Spleen (tissue), 11 donors: ENCODE measurements around the gene SLC9A7. TPM values are rescaled to one million over a fixed set of nuclear protein-coding genes. Genes with fewer than 3 reads are reported as not detected.

ENCODE experiments used
- DNase-seq: peaks from one replicate; pipeline ENCODE4 v3.0.0-alpha.2; 2020
- H3K27ac ChIP-seq, 8 donors: fragments of 200-600 bp; sonication (generic) in 7 of 8; 1 replicate in 4 of 8; 2 replicates in 4 of 8; pipeline versions ENCODE4 v1.5.0 to v1.8.0; 2016 to 2021; ENCODE audit warnings: inconsistent platforms in 4 of 8, mild to moderate bottlenecking in 4 of 8, moderate library complexity in 1 of 8
- H3K27me3 ChIP-seq, 7 donors: fragments of 200-600 bp; sonication (generic) in 6 of 7; replicated peaks in 1 of 7; 1 replicate in 4 of 7; 2 replicates in 3 of 7; pipeline versions ENCODE4 v1.5.0 to v1.8.0; 2016 to 2021; ENCODE audit warnings: inconsistent platforms in 3 of 7, mild to moderate bottlenecking in 1 of 7
- H3K36me3 ChIP-seq, 6 donors: fragments of 200-600 bp; sonication (generic) in 5 of 6; 1 replicate in 4 of 6; 2 replicates in 2 of 6; pipeline versions ENCODE4 v1.5.0 to v1.8.0; 2016 to 2021; ENCODE audit warnings: inconsistent platforms in 2 of 6
- H3K4me1 ChIP-seq, 6 donors: fragments of 200-600 bp; sonication (generic) in 5 of 6; 1 replicate in 3 of 6; 2 replicates in 3 of 6; pipeline versions ENCODE4 v1.5.0 to v1.8.0; 2016 to 2021; ENCODE audit warnings: inconsistent platforms in 3 of 6
- H3K4me3 ChIP-seq, 8 donors: fragments of 200-600 bp; sonication (generic) in 7 of 8; 1 replicate in 4 of 8; 2 replicates in 4 of 8; pipeline versions ENCODE4 v1.5.0 to v1.8.0; 2016 to 2021; ENCODE audit warnings: inconsistent platforms in 4 of 8, mild to moderate bottlenecking in 4 of 8, moderate library complexity in 2 of 8
- H3K9me3 ChIP-seq, 8 donors: fragments of 200-600 bp; sonication (generic) in 7 of 8; 1 replicate in 4 of 8; 2 replicates in 4 of 8; pipeline versions ENCODE4 v1.5.0 to v1.8.0; 2016 to 2021; ENCODE audit warnings: inconsistent platforms in 4 of 8
- CTCF ChIP-seq, 11 experiments: fragments of 200-600 bp in 7 of 11; fragments of 450-650 bp in 4 of 11; sonication (generic) in 4 of 11; IDR thresholded peaks in 8 of 11; conservative IDR thresholded peaks in 3 of 11; 1 replicate in 7 of 11; 2 replicates in 4 of 11; pipeline versions ENCODE4 v1.4.0 to v1.8.0; 2016 to 2021; ENCODE audit warnings: antibody characterized with exemption in 11 of 11, inconsistent platforms in 4 of 11, mild to moderate bottlenecking in 1 of 11
- POLR2A ChIP-seq, 3 donors: fragments of 450-650 bp; IDR thresholded peaks; one replicate each; pipeline ENCODE4 v1.5.1; 2017; ENCODE audit warnings: antibody characterized with exemption in 3 of 3, mild to moderate bottlenecking in 1 of 3
- POLR2AphosphoS5 ChIP-seq, 3 donors: sonication (generic); formaldehyde crosslinking; IDR thresholded peaks; one replicate each; pipeline ENCODE4 v1.5.1; 2017; ENCODE audit warnings: antibody characterized with exemption in 3 of 3
- WGBS, 5 donors: extraction: QIAGEN DNeasy Blood & Tissue Kit in 3 of 5; methylation state at CpG; one replicate each; pipeline versions ENCODE4 v1.1.5 to v1.1.7; 2013 to 2018; 5-methylcytosine and 5-hydroxymethylcytosine counted together
- intact Hi-C: fragments of 100-400 bp; cut with DNase I; formaldehyde crosslinking; loops from one replicate; pipeline ENCODE4 v1.15.0; 2023; ENCODE audit warnings: low total_unique reads
- polyA plus RNA-seq, 3 donors: library from polyadenylated mRNA; stranded (reverse); fragments of 200-250 nt; gene quantifications; one replicate each; pipeline ENCODE4 v1.2.1, GENCODE V29; 2013
- total RNA-seq, 7 donors: library from RNA; depleted of rRNA in 3 of 7; stranded (reverse); fragments of >200 nt in 3 of 7; fragmentation: NEBNext Ultra II Directional in 4 of 7; extraction: Animal tissue kit (Norgen Biotek cat#: 25700) in 4 of 7; gene quantifications; one replicate each; pipeline versions ENCODE4 v1.1.0 to v1.2.1, GENCODE V29; 2016 to 2021
- donor health status: healthy with polysubstance abuse.
- donor health status: DM: no; HTN: no; CAD: no; lungs with moderate emphysema.
- donor health status: DM: no; HTN: no; CAD: no.
- donor health status: Bipolar disorder and iron deficiency.
- donor health status: healthy.
- donor health status: DM: no; HTN: no; CAD: no.
- donor health status: DM: yes; HTN: yes; CAD: no.

The SLC9A7 gene
- total and polyA plus RNA-seq, 10 donors, result 3.2 to 25.2 (median 11.1) TPM

DNA sequence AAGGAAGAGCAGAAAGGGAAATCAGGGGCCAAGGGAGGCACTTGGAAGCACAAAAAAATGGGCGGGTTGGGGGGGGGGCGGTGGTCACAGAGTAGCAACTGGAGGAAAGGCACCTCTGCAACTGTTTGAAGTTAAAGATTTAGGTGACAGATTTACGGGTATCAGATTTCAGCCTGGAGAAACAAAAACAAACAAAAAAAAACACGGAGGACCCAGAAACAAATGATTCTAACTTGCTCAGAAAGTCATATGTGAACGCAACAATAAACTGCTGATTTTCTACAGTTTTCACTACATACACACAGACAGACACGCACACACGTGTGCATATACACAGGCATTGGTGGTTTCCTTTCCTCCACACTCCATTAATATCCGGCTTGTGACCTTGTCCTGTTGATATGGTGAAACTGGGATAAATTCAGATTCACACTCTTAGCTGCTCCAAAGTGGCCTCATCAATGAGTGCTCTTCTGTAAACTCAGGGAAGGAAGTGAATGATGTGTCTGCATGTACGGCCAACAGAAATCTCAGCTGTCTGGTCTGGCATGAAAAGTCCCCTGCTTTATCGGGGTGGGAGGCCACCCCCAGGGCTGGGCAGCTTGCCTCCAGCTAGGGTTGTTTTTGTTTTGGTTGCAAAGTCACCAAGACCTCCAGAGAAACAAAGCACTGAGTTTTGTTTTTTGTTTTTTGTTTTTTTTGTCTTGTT is 131.1 kb downstream of the SLC9A7 start:
- Histone ChIP-seq H3K4me1 (peaks cover 11 to 44% (median 28%) of the 10 kb centered on the region in 6 donors), H3K4me3 (peak overlapping the region in 1 of 8 donors; percentile 43), H3K27ac (peak overlapping the region in 7 of 8 donors; percentile 51 to 90 (median 83)), H3K36me3 (peaks cover 0 to 6% (median 0%) of the 10 kb centered on the region in 6 donors), H3K9me3 (no peaks in the 10 kb centered on the region), H3K27me3 (no peaks in the 10 kb centered on the region)
- no peak for DNase-seq
- no peak for TF ChIP-seq POLR2AphosphoS5 (IDR thresholded peaks at IDR 0.05)
- no peak for TF ChIP-seq CTCF (IDR thresholded peaks at IDR 0.05 in 8 of 11, conservative IDR thresholded peaks at IDR 0.05 in 3 of 11)
- no peak for TF ChIP-seq POLR2A (IDR thresholded peaks at IDR 0.05)
- intact Hi-C loops, result no loop called here
- 35 to 51% (median 45%) methylated on average over 10 of the region's 10 CpGs for WGBS, 5 donors

DNA sequence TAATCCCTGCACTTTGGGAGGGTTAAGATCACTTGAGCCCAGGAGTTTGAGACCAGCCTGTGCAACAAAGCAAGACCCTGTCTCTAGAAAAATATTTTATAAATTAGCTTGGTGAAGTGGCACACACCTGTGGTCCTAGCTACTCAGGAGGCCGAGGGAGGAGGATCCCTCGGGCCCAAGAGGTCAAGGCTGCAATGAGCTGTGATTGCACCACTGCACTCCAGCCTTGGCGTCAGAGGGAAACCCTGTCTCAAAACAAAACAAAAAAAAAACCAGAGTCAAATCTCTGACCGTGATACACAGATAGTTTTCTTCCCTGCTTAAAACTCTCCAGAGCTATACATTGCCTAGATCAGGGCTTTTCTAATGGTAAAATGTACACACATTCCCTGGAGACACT is 131.9 kb downstream of the SLC9A7 start:
- intact Hi-C loops, result no loop called here
- 27 to 58% (median 38%) methylated on average over 1 to 4 of the region's 4 CpGs for WGBS, 5 donors
- Histone ChIP-seq H3K27me3 (no peaks in the 10 kb centered on the region), H3K4me1 (peaks cover 11 to 44% (median 28%) of the 10 kb centered on the region in 6 donors), H3K36me3 (peaks cover 0 to 6% (median 0%) of the 10 kb centered on the region in 6 donors), H3K9me3 (no peaks in the 10 kb centered on the region), H3K4me3 (peak overlapping the region in 1 of 8 donors; percentile 43), H3K27ac (peak overlapping the region in 7 of 8 donors; percentile 67 to 90 (median 83))
- no peak for TF ChIP-seq POLR2A (IDR thresholded peaks at IDR 0.05)
- TF ChIP-seq POLR2AphosphoS5 (IDR thresholded peaks at IDR 0.05), result no peak
- TF ChIP-seq CTCF (IDR thresholded peaks at IDR 0.05 in 8 of 11, conservative IDR thresholded peaks at IDR 0.05 in 3 of 11), result no peak
- no peak for DNase-seq

GRCh38 chrX:46626566-46626965 is 132.4 kb downstream of the SLC9A7 start:
- TF ChIP-seq POLR2A (IDR thresholded peaks at IDR 0.05), result no peak
- TF ChIP-seq CTCF (IDR thresholded peaks at IDR 0.05 in 8 of 11, conservative IDR thresholded peaks at IDR 0.05 in 3 of 11), result no peak
- TF ChIP-seq POLR2AphosphoS5 (IDR thresholded peaks at IDR 0.05), result peak in 1 of 3 donors; percentile 77
- no peak for DNase-seq
- intact Hi-C loops, result no loop called here
- 25 to 56% (median 38%) methylated on average over 6 to 7 of the region's 7 CpGs for WGBS, 5 donors
- H3K4me3 ChIP-seq, result peak overlapping the region in 1 of 8 donors; percentile 43
- no peaks in the 10 kb centered on the region for H3K9me3 ChIP-seq
- peaks cover 0 to 6% (median 0%) of the 10 kb centered on the region in 6 donors for H3K36me3 ChIP-seq
- no peaks in the 10 kb centered on the region for H3K27me3 ChIP-seq
- H3K4me1 ChIP-seq, result peaks cover 11 to 44% (median 28%) of the 10 kb centered on the region in 6 donors
- peak overlapping the region; percentile 39 to 90 (median 78) for H3K27ac ChIP-seq

GRCh38 chrX:46624090-46624786 is 134.7 kb downstream of the SLC9A7 start:
- DNase-seq, result no peak
- H3K36me3 ChIP-seq, result peaks cover 0 to 16% (median 0%) of the 10 kb centered on the region in 6 donors
- TF ChIP-seq CTCF (IDR thresholded peaks at IDR 0.05 in 8 of 11, conservative IDR thresholded peaks at IDR 0.05 in 3 of 11) (no peak), POLR2A (IDR thresholded peaks at IDR 0.05) (no peak), POLR2AphosphoS5 (IDR thresholded peaks at IDR 0.05) (no peak)
- intact Hi-C loops, result no loop called here
- H3K4me3 ChIP-seq, result no peak overlapping the region
- peaks cover 9 to 36% (median 25%) of the 10 kb centered on the region in 6 donors for H3K4me1 ChIP-seq
- 72 to 96% (median 93%) methylated on average over 6 of the region's 6 CpGs for WGBS, 5 donors
- H3K27me3 ChIP-seq, result no peaks in the 10 kb centered on the region
- H3K27ac ChIP-seq, result no peak overlapping the region
- H3K9me3 ChIP-seq, result peaks cover 0 to 5% (median 0%) of the 10 kb centered on the region in 8 donors
